Left colon (tissue), 2 donors: ENCODE measurements around the gene NACC2. TPM values are rescaled to one million over a fixed set of nuclear protein-coding genes. Genes with fewer than 3 reads are reported as not detected.

Experiments
- ATAC-seq: fragments of 200-7000 bp; cut with Tn5 transposase; one replicate; pipeline ENCODE4 v1.9.1; 2020; ENCODE audit warnings: mild to moderate bottlenecking, moderate library complexity
- DNase-seq, 2 donors: peaks; one replicate each; pipeline ENCODE4 v3.0.0-alpha.2; 2020
- intact Hi-C, 2 donors: fragments of 100-400 bp; cut with DNase I in 1 of 2; cut with micrococcal nuclease in 1 of 2; formaldehyde crosslinking; loops; one replicate each; pipeline versions ENCODE4 v1.11.2 to v1.14.0; 2022; cut with DNase I, micrococcal nuclease
- total RNA-seq, 2 donors: library from RNA; stranded (reverse); fragmentation: NEBNext Ultra II Directional; extraction: Animal tissue kit (Norgen Biotek cat#: 25700); gene quantifications; one replicate each; pipeline ENCODE4 v1.2.1, GENCODE V29; 2021
- donor health status: DM: no; HTN: no; CAD: no.
- donor health status: DM: yes; HTN: yes; CAD: no.

NACC2 gene
- total RNA-seq, 2 donors from 2014 or later = 16.0 to 25.2 TPM

DNA sequence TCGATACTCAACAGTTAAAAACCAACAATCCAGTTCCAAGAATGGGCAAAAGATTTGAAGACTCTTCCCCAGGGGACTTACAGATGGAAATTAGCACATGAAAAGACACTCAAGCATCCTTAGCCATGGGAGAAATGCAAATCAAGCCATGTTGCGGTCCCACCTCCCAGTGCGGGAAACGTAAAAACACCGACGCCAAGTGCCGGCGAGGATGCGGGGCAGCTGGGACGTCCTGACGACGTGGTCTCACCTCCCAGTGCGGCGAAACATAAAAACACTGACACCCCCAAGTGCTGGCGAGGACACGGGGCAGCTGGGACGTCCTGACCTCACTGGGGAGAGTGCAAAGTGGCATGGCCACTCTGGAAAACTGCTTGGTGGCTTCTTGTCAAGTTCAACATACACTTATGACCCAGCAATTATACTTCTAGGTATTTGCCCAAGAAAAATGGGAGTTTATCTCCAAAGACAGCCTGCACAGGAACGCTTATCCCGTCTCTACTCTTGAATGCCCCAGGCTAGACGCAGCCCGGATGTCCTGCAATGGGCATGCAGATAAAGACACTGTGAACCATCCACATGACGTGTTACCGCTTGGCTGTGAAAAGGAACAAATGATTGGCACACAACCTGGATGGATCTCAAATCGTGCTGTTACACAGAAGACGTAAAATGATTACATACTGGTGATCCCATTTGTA is 73.8 kb downstream of the NACC2 start:
- ATAC-seq = no peak
- intact Hi-C loops = no loop called here
- no peak for DNase-seq

DNA sequence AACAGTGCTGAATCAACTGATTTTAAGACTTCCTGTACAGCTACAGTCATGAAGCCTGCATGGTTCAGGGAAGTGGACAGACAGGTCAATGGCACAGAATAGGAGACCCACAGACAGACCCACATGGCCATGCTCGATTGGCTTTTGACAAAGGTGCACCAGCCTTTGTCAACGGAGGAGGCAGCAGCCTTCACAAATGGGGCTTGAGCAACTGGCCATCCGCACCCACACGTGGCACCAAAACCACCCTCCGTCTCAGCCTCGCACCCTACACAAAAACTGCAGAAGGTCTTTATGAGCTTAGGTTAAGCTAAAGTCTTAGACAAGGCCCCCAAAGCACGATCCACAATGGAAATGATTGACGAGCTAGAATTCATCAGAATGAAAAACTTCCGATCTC is 74.4 kb downstream of the NACC2 start:
- no peak for ATAC-seq
- intact Hi-C loops = no loop called here

DNA sequence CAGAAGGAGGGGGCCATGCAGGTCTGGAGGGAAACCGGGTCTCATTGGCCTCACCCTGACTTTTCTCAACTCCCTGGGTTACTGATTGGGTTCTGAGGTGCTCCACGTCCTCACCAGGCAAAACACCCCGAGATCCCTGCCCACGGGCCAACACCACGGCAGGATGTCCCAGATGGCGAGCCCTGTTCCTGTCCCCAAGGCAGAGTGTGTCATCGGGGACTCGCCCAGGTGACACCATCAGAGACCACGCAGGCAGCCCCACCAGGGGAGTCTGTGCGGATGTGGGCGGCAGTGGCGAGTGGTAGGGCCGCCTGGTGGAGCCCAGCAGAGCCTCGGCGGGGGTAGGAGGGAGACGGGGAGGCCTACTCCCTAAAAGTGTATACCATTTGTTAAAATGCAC is 74.9 kb downstream of the NACC2 start:
- intact Hi-C loops = no loop called here
- no peak for DNase-seq
- no peak for ATAC-seq

More for the DNA sequence above, 74.4 kb downstream of the NACC2 start:
- DNase-seq = no peak

DNA sequence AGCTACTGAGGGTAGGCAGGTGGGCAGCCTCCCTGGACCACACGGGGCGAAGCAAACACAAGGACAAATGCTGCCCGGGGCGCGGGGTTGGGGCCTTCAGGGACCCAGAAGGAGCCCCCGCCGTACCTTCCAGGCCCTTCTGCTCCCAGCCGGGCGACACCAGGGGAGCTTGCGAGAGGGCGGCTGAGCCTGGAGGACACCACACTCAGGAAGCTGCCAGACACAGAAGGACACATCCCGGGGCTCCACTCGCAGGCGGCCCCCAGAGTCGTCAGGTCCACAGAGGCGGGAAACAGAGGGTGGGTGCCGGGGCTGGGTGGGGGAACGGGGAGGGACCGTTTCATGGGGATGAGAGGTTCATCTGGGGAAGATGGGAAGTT is 75.4 kb downstream of the NACC2 start:
- intact Hi-C loops = no loop called here
- peak in 1 of 2 donors; percentile 3 for DNase-seq
- no peak for ATAC-seq

DNA sequence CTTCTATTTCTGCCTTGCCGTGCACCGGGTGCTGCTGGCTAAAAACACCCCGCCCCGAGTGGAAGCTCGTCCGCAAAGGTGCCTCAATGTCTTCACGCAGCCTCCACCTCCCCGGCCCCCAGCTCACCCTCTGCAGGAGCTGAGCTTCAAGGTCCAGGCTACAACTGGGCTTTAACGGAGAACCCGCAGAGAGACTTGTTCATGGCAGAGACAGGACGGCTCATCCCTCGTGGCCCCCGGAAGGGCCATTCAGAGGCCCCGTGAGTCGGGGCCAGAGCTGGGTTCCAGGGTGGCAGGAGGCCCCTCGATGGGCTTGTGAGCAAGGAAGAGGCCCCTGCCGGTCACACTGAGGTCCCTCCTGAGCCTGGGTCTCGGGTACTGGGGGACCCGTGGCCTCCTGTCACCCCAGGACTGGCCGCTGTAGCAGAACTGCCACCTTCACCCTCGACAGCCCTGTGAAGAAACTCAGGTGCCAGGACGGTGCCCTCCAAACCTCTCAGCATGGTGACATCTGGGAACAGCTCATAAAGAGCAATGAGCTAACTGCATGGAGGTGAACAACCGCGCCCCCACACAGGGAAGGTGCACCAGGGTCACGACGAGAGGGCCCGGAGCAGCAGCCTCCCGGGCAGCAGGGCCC is 75.9 kb downstream of the NACC2 start:
- DNase-seq (no peak), ATAC-seq (no peak)
- intact Hi-C loops = no loop called here

DNA sequence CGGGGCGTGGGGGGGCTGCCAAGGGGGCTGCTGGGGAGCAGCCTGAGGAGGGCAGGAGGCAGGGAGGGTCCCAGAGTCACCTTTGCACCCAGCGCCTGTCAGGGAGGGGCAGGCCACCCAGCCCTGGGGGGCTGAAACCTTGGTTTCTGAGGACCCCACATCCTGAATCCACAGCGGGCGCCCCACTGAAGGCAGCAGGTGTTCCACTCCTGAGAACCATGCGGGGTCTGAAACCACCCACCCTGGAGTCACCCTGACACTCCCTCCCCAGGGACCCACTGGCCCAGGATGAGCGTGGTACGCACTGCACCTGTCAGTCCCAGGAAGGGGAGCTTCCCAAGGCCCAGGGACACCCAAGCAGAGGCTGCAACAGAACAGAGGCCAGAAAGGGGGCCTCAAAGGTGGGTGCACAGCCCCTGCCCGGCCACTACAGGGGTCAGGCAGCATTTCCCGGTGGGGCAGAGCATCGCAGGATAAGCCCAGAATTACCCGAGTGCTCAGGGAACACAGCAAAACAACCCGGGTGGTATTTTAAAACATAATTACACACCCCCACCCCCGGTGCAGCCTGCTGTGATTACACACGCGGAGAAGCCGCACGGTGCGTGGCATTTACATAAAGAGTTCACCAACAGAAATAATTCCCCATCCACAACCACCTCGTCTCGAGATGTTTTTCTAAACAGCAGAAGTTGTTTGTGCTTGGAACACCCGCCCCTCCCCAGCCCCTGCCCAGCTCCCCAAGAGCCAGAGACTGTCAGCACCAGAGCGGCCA is 76.6 kb downstream of the NACC2 start:
- intact Hi-C loops = no loop called here
- ATAC-seq (no peak), DNase-seq (no peak)

DNA sequence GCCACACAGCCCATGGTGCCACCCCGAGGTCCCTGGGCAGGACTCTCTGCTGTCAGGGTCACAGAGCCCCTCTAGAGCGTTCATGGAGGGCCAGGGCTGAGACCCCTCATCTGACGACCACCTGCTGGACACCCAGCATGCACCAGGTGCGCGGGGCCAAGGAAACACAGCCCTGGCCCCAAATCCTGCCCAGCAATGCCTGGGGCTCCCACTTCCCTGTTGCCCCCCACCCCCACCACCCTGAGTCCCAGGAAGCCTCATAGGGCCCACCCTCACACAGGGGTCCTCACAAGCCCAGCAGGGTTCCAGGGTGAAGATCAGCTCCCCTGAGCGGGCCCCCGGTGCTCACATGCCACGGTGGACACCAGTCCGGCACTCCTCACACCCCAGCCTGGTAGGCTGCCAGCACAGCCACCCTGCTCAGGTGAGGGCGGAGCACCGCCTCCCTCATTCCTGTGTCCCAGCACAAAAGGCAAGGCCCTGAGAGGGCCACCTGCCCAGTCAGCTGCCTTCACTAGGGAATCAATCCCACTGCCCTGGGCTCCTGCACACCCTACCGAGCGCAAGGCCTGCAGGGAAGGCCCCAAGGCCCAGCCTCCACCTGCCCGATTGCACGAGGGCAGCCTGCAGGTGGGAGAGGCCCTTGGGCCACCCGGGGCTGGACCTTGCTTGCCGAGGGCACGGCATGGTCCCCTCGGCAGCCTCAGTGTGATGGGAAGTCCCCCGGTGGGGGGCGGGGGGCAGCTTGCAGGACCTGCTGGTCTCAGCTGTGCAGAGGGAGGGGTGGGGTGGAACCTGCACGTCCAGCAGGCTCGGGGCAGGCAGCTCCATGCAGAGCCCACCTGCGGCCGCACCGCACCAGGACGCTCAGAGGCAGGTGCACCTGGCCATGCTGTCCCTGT is 77.5 kb downstream of the NACC2 start:
- peak; percentile 7 to 25 for DNase-seq

DNA sequence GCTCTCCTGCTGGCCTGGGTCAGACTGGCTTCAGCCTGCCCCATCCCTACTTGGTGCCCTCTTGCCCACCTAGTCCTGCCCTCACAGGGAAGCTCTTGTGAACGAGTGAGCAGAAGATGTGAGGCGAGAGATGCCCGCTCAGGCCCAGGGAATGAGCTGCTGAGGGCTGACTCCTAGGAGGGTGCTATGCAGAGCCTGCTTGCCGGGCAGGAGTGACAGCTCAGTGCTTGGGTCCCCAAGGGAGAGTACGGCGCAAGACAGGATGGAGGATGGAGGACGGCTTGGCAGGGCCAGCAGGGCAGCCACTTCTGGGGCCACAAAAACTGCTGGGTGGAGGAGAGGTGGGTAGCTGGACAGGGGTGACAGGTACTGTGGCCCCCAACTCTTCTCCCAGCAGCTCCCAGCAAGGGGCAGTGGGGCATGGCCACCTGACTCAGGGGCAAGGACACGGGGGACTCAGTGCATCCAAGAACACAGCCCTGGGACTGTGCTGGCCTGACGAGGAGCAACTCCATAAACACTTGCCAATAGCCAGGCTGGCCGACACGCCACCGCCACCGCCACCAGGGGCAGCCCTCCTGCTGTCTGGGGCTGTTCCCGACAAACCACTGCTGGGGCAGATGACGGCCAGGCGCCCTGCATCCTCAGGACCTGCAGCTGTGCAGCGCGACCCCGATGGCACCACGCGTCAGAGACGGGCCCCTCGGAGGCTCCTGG is 78.4 kb downstream of the NACC2 start:
- ATAC-seq = no peak
- DNase-seq = peak; percentile 4 to 19
- intact Hi-C loops = no loop called here

More for the DNA sequence above, 77.5 kb downstream of the NACC2 start:
- intact Hi-C loops = no loop called here
- no peak for ATAC-seq

DNA sequence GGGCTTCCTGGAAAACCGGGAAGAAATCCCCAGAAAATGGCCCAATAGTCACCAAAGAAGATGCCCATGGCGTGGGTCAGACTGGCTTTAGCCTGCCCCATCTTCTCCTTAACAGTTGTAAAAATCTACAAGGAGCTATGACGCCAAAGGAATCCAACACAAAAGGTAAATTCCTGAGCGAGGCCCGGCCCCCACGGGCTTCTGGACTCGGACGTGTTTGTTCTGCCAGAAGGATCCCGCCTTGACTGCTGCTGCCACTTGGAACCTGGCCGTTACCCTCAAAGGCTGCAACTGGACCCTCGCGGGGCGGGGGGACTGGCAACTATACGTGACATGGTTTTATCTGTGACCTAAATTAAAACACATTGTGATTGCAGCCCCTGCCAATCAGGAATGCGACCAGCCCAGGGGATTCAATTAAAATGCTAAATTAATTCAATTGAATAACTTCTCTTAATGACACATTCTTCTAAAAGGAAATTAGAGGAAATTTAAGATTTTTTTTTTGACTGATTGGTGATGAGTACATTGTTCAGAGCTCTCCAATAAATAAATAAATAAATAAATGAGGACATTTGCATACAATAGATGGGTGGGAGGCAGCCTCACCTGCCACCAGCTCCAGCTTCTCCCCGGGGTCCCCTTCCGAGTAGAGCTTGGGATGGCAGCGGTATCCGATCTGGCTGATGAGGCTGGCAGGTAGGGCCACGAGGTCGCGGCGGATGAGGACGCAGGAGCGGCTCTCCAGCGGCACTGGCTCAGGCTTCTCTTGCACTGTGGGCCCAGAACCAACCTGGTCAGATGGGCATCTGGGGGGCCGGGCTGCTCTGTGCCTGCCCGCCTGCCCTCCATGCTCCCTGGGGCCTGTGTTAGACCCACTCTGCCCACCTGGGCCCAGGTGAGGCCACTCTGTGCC is 79.2 kb downstream of the NACC2 start:
- DNase-seq (peak in 1 of 2 donors; percentile 2), ATAC-seq (no peak)
- intact Hi-C loops = no loop called here

DNA sequence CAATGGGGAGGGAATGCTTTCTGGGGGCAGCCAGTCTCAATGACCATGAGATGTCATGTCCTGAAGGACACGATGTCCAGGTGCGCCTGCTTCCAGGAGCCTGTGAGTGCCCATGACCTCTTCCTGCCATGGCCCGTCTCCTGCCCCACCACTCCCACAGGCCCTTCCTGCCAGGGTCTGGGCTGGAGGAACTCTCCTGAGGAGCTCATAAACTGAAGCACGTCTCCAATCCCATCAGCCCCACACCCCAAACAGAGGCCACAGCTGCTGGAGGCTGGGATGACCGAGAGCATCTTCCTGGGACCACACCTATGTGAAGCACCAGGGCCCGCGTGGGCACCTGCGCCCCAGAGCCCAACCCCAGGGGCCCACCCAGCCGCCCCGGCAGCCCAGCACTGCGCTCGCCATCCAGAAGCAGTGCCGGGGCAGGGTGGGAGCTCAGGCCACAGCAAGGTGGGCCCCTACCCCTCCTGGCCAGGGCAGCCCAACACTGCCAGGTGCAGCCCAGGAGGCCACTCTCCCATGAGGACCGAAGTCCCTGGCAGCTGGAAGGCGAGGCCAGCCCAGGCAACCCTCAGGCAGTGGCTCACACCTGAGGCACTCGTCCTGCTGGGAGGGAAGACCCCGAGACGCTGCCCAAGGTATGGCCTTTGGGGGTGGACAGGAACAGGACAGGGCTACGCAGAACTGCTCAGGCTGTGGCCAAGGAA is 80.0 kb downstream of the NACC2 start:
- DNase-seq = peak; percentile 3 to 14
- ATAC-seq = no peak
- intact Hi-C loops = no loop called here

DNA sequence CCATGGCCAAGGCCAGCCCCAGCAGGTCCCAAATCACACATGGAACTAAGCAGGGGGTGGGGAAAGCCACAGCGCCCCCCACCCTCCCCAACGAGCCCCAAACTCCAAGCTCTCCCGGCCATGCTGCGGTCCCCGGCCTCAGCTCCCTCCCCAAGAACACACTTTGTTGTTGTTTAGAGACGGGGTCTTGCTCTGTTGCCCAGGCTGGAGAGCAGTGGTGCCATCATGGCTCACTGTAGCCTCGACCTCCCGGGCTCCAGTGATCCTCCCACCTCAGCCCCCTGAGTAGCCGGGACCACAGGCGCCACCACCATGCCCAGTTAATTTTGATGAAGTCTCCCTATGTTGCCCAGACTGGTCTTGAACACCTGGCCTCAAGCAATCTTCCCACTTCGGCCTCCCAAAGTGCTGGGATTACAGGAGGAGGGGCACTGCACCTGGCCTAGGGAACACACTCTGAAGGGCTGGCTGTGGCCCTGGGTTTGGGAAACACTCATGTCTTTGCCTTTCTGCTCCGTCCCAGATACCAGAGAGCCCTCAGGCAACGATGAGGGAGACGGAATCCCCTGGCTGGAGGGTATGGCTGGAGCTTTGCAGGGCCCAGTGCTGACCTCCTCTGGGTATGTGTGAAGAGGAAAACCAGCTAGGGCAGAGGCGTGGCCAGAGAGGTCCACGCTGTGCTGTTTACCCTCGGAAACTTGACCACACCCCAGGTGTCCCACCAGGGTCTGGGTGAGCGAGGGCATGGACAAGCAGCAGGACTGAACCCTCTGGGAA is 80.8 kb downstream of the NACC2 start:
- intact Hi-C loops = no loop called here
- ATAC-seq (no peak), DNase-seq (peak in 1 of 2 donors; percentile 2)

DNA sequence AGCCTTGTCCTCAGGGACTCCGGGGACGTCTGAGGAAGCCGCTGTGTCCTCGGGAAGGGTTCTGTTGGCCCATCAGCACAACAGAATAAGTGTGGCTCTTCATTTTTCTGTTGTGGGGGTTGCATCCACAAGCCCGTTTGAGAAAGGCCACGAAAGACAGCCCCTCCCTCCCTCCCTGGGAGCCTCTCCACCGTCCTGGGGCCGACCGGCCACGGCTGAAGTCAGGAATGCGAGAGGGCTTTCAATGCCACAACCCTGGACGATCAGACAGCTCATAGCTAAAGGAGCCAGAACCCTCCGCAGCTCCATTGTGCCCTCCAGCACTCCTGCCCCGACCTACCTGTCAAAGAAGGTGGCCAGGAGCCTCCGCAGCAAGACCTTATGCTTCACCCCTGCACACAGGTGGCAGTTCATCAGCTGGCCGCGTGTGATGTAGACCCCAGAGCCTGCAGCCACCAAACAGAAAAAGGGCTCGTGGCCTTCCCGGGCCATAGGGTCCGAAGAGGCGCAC is 81.5 kb downstream of the NACC2 start:
- DNase-seq (peak in 1 of 2 donors; percentile 2), ATAC-seq (no peak)
- intact Hi-C loops = no loop called here

DNA sequence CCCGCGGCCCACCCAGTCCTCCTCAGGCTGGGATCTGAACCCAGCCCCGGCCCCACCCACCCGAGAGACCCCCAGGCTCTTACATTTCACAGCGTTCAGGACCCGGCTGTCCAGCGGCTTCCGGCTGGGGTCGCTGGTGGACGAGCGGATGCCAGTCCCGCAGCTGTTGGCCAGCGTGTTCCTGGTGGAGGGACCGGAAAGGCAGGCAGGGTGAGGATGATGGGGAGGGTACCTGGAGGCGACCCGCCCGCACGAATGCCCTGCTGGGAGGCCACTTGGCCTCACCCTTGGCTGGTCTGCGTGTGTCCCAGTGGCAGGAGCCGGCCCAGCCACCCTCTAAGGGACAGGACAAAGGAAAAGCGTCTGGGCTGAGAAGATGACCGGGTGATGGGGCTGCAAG is 82.0 kb downstream of the NACC2 start:
- intact Hi-C loops = no loop called here
- DNase-seq = peak; percentile 1 to 21
- no peak for ATAC-seq

DNA sequence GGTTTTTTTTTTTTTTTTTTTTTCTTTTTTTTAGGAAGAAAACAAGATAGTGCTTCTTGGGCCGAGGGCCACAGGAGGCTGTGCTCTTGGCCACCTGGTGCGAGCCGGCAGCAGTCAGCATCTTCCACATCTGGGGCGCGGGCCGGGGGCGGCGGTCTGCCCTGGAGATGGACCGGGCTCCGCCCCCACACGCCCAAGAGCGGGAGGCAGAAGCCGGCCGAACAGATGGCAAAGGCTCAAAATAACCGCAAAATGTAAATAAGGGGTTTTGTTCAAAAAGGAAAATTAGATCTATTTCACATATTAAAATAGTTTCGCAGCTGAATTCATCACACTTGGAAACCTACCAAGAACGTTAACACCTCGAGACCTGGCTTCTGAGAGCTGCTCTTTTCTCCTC is 82.4 kb downstream of the NACC2 start:
- intact Hi-C loops = no loop called here
- peak; percentile 24 to 26 for DNase-seq
- no peak for ATAC-seq

DNA sequence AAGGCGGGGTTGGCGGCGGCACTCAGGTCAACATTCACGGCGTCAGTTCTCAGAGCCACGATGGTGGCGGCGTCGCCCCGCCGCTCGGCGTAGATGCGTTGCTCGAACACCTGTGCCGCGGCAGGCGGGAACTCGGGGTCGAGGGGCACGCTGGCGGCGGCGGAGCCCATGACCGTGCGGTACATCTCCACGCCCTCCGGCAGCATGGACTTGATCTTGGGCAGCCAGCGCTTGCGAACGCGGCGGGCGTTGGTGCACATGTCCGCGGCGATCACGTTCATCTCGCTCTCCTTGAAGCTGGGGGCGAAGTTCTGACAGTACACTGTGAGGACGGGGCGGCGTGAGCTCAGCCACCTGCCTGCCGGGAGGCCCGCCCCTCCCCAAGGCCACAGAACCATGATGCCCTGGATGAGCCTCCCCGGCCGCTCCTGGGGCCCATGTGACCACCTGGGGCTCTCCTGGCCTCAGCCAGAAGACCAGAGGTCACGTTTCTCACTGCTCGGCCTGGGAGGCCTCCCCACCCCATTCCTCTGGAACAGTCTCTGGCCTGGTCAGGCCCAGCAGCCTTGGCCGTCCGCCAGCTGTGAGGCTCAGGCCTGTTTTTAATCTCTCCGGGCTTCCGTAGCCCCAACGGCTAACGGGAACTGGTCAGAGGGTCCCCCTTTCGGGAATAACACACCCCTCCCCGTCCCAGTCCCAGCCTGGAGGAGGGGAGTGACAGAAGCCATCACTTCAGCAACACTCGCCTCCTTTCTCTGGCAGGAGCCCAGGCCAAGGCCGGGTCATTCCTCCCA is 83.2 kb downstream of the NACC2 start:
- peak; percentile 13 for ATAC-seq
- intact Hi-C loops = no loop called here
- peak; percentile 57 to 60 for DNase-seq
